ENCODE data around the gene MAGI1. TPM values are rescaled to one million over a fixed set of nuclear protein-coding genes. Genes with fewer than 3 reads are reported as not detected.

Gene MAGI1
- total RNA-seq, 1 experiment from 2014 or later = 38.6 TPM

GRCh38 chr3:65864357-65864904, 174.3 kb downstream of the MAGI1 start (continued):
- no peak for TF ChIP-seq CTCF (IDR thresholded peaks at IDR 0.05 in 2 of 3, conservative IDR thresholded peaks at IDR 0.05 in 1 of 3; ENCODE audit: borderline replicate concordance in 1 of 3, insufficient read depth in 1 of 3, low read depth in 2 of 3, low read length in 2 of 3)
- TF ChIP-seq RAD21 (IDR thresholded peaks at IDR 0.05; ENCODE audit: low read depth) = no peak
- TF ChIP-seq CEBPB (IDR thresholded peaks at IDR 0.05; ENCODE audit: low read depth) = no peak
- no peak for TF ChIP-seq SIN3A (IDR thresholded peaks at IDR 0.05; ENCODE audit: low read depth)
- no peak for TF ChIP-seq POLR2A (IDR thresholded peaks at IDR 0.05; ENCODE audit: borderline replicate concordance, extremely low read depth, insufficient read depth, insufficient read length)

- ATAC-seq (no peak), DNase-seq (ENCODE audit: low read depth, low spot score) (no peak)
- Histone ChIP-seq H4K20me1 (ENCODE audit: insufficient read depth) (no peaks in the 10 kb centered on the region), H3K27me3 (ENCODE audit: insufficient read depth, low read length) (no peaks in the 10 kb centered on the region), H3K9ac (ENCODE audit: low read length) (no peak overlapping the region), H3K4me3 (replicated peaks in 1 of 2; ENCODE audit: low read depth in 1 of 2, low read length in 2 of 2) (no peak overlapping the region), H3K79me2 (ENCODE audit: insufficient read depth, low read length) (no peaks in the 10 kb centered on the region; the same call in 1 of the 2 replicates), H3K36me3 (ENCODE audit: control insufficient read depth in 1 of 2, insufficient read depth in 2 of 2, low read length in 2 of 2) (no peaks in the 10 kb centered on the region), H3K9me2 (ENCODE audit: insufficient read depth) (no peaks in the 10 kb centered on the region), H3K4me1 (ENCODE audit: control insufficient read depth in 1 of 2, insufficient read depth in 2 of 2, low read length in 2 of 2) (no peaks in the 10 kb centered on the region), H3K9me3 (ENCODE audit: control insufficient read depth in 1 of 2, insufficient read depth in 1 of 2, low read depth in 1 of 2, low read length in 2 of 2) (no peaks in the 10 kb centered on the region), H2AFZ (ENCODE audit: low read depth, low read length, poor library complexity, severe bottlenecking) (no peak overlapping the region), H3K27ac (ENCODE audit: low read depth, low read length) (no peak overlapping the region), H3K4me2 (ENCODE audit: low read length) (no peak overlapping the region)
- intact Hi-C loops (cut with micrococcal nuclease) = no loop called here
- ChIA-PET POLR2A (no interaction called here), CTCF (no interaction called here), RAD21 (ENCODE audit: low non-redundant PET in 1 of 2, low total read pairs in 2 of 2, uncharacterized antibody in 2 of 2, unreplicated experiment in 2 of 2) (no interaction called here)
- no peak for TF ChIP-seq SIN3A (IDR thresholded peaks at IDR 0.05; ENCODE audit: low read depth)
- TF ChIP-seq ZBTB33 (IDR thresholded peaks at IDR 0.05; ENCODE audit: extremely low read depth, insufficient replicate concordance, low read length) = no peak
- TF ChIP-seq EGR1 (IDR thresholded peaks at IDR 0.05; ENCODE audit: low read depth) = no peak
- TF ChIP-seq ELF1 (IDR thresholded peaks at IDR 0.05; ENCODE audit: borderline replicate concordance, low read depth) = no peak
- no peak for TF ChIP-seq CBX3 (IDR thresholded peaks at IDR 0.05; ENCODE audit: low read depth)
- no peak for TF ChIP-seq EZH2 (IDR thresholded peaks at IDR 0.05)
- TF ChIP-seq POLR2A (IDR thresholded peaks at IDR 0.05; ENCODE audit: borderline replicate concordance, extremely low read depth, insufficient read depth, insufficient read length) = no peak
- no peak for TF ChIP-seq MAX (IDR thresholded peaks at IDR 0.05)
- no peak for TF ChIP-seq TCF7L2 (IDR thresholded peaks at IDR 0.05; ENCODE audit: borderline replicate concordance, extremely low read depth, insufficient read depth, insufficient read length)
- TF ChIP-seq JUND (IDR thresholded peaks at IDR 0.05) = no peak
- no peak for TF ChIP-seq CTCF (IDR thresholded peaks at IDR 0.05 in 2 of 3, conservative IDR thresholded peaks at IDR 0.05 in 1 of 3; ENCODE audit: borderline replicate concordance in 1 of 3, insufficient read depth in 1 of 3, low read depth in 2 of 3, low read length in 2 of 3)
- TF ChIP-seq RAD21 (IDR thresholded peaks at IDR 0.05; ENCODE audit: low read depth) = no peak
- no peak for TF ChIP-seq SP1 (IDR thresholded peaks at IDR 0.05; ENCODE audit: low read depth)
- no peak for TF ChIP-seq POLR2AphosphoS5 (IDR thresholded peaks at IDR 0.05; ENCODE audit: low read depth, low read length)
- BruUV-seq (replicated peaks) = no TSS peak
Measured at GRCh38 chr3:65861718-65862117, 177.0 kb downstream of the MAGI1 start.
